DMS53 treated with DMSO at 0.1 percent for 48 hours (cell line): Measurements from ENCODE around the gene MMRN2.

Source experiments
- DNase-seq: peaks from one replicate; lab custom pipeline; 2025; ENCODE audit not compliant: unreplicated experiment; lab: John Stamatoyannopoulos, UW

Gene MMRN2

DNA sequence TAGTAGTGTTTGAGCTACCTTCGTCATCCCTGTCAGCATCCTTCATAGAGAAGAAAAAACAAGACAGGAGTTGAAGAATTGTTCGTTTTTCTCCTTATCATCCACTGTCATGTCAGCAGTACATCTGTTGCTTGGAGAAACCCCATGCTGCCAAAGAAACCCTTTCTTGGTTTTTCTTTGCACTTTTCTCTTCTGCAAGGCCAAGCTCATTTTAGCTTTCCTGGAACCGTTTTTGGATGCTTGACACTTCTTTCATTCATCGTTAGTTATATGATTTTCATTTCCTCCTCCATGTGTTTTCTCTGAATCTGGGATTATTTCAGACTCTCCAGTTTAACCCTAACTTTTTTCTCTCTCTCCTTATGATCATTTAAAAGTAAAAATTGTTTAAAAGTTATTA lies 58.9 kb downstream of the MMRN2 start:
- no peak for DNase-seq

DNA sequence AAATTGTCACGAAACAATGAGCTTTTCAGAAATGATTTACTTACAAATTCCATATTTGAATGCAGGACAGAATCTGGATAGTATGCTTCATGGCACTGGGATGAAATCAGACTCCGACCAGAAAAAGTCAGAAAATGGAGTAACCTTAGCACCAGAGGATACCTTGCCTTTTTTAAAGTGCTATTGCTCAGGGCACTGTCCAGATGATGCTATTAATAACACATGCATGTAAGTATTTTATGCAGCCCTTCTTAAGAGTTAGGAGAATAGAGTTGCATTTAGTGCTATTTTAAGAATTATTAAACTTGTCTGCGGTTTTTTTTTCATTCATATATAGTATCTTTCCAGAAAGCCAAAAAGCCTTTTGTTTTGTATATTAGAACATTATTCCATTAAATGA lies 67.4 kb downstream of the MMRN2 start:
- DNase-seq: no peak

DNA sequence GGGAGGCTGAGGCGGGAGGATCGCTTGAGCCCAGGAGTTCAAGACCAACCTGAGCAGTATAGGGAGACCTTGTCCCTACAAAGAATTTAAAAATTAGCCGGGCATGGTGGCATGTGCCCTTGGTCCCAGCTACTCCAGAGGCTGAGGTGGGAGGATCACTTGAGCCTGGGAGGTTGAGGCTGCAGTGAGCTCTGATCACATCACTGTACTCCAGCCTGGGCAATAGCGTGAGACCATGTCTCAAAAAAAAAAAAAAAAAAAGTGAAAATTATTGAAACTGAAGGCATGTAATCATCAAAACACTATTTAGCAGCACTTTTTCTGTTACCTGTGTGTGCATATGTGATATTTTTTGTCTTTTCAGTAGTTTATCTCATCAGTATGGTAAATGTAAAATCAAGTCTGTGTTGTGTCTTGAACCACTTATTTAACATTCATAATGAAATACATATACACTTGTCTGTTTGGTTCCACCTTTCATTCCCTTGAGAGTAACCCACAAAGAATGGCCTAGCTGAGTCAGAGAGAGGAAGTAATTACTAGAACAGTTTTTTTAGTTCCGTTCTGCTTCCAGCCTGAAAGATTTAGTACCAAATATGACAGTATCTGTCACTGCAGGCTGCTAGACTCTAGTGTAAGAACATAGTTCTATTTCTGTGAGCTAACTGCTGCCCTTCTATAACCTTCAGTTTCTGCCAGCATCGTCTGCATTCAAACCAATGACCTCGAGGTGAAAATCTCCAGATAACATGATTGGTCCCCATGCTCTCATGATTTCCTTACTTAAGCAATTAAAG lies 68.6 kb downstream of the MMRN2 start:
- DNase-seq: no peak
